BLaER1 (cell line): ENCODE measurements around the gene OSCP1.

Experiments
- H3K27ac ChIP-seq: shearing (Covaris generic); formaldehyde crosslinking; 2 replicates; pipeline ENCODE4 v1.8.1; 2022
- H3K27me3 ChIP-seq: shearing (Covaris generic); formaldehyde crosslinking; 2 replicates; pipeline ENCODE4 v1.8.1; 2022
- H3K36me3 ChIP-seq: shearing (Covaris generic); formaldehyde crosslinking; 2 replicates; pipeline ENCODE4 v1.8.1; 2022
- H3K4me1 ChIP-seq: shearing (Covaris generic); formaldehyde crosslinking; 2 replicates; pipeline ENCODE4 v1.8.1; 2022
- H3K4me2 ChIP-seq: shearing (Covaris generic); formaldehyde crosslinking; 2 replicates; pipeline ENCODE4 v1.8.1; 2022
- H3K4me3 ChIP-seq: shearing (Covaris generic); formaldehyde crosslinking; 2 replicates; pipeline ENCODE4 v1.8.1; 2022
- H3K9ac ChIP-seq: shearing (Covaris generic); formaldehyde crosslinking; 2 replicates; pipeline ENCODE4 v1.8.1; 2022
- H3K9me3 ChIP-seq: shearing (Covaris generic); formaldehyde crosslinking; 2 replicates; pipeline ENCODE4 v1.8.1; 2022
- H4K20me1 ChIP-seq: shearing (Covaris generic); formaldehyde crosslinking; 2 replicates; pipeline ENCODE4 v1.8.1; 2022
- Cebpa-rat ChIP-seq: shearing (Covaris generic); IDR thresholded peaks from 2 replicates; pipeline ENCODE4 v1.8.1; 2022

The OSCP1 gene

GRCh38 chr1:36475341-36475740 lies 25.1 kb upstream of the OSCP1 start:
- H3K9me3 ChIP-seq, result no peaks in the 10 kb centered on the region
- H3K9ac ChIP-seq, result no peak overlapping the region
- H3K4me1 ChIP-seq, result peaks cover 13% of the 10 kb centered on the region
- no peak overlapping the region for H3K27ac ChIP-seq
- TF ChIP-seq Cebpa-rat, result no peak
- no peak overlapping the region for H3K4me2 ChIP-seq
- no peaks in the 10 kb centered on the region for H4K20me1 ChIP-seq
- no peaks in the 10 kb centered on the region for H3K27me3 ChIP-seq
- no peaks in the 10 kb centered on the region for H3K36me3 ChIP-seq
- no peak overlapping the region for H3K4me3 ChIP-seq

- H3K4me3 ChIP-seq, result no peak overlapping the region
- no peak for TF ChIP-seq Cebpa-rat
- peaks cover 13% of the 10 kb centered on the region for H3K4me1 ChIP-seq
- no peaks in the 10 kb centered on the region for H3K36me3 ChIP-seq
- no peak overlapping the region for H3K9ac ChIP-seq
- no peak overlapping the region for H3K4me2 ChIP-seq
- no peaks in the 10 kb centered on the region for H4K20me1 ChIP-seq
- no peak overlapping the region for H3K27ac ChIP-seq
- H3K27me3 ChIP-seq, result no peaks in the 10 kb centered on the region
- no peaks in the 10 kb centered on the region for H3K9me3 ChIP-seq
These were observed 22.4 kb upstream of the OSCP1 start for GRCh38 chr1:36472656-36473055.

- peaks cover 13% of the 10 kb centered on the region for H3K4me1 ChIP-seq
- H3K4me3 ChIP-seq, result no peak overlapping the region
- H3K4me2 ChIP-seq, result no peak overlapping the region
- H3K9me3 ChIP-seq, result no peaks in the 10 kb centered on the region
- no peaks in the 10 kb centered on the region for H3K36me3 ChIP-seq
- no peak for TF ChIP-seq Cebpa-rat
- no peak overlapping the region for H3K9ac ChIP-seq
- H3K27me3 ChIP-seq, result no peaks in the 10 kb centered on the region
- H4K20me1 ChIP-seq, result no peaks in the 10 kb centered on the region
- no peak overlapping the region for H3K27ac ChIP-seq
These were observed 21.8 kb upstream of the OSCP1 start for GRCh38 chr1:36471830-36472641.

GRCh38 chr1:36469163-36469562 lies 18.9 kb upstream of the OSCP1 start:
- no peak overlapping the region for H3K4me3 ChIP-seq
- TF ChIP-seq Cebpa-rat, result no peak
- no peak overlapping the region for H3K4me2 ChIP-seq

GRCh38 chr1:36467700-36468455 lies 17.6 kb upstream of the OSCP1 start:
- no peak overlapping the region for H3K27ac ChIP-seq
- no peaks in the 10 kb centered on the region for H3K9me3 ChIP-seq
- no peaks in the 10 kb centered on the region for H3K27me3 ChIP-seq
- no peak overlapping the region for H3K4me3 ChIP-seq
- no peaks in the 10 kb centered on the region for H4K20me1 ChIP-seq
- H3K9ac ChIP-seq, result no peak overlapping the region
- no peak overlapping the region for H3K4me2 ChIP-seq
- no peaks in the 10 kb centered on the region for H3K36me3 ChIP-seq
- no peak for TF ChIP-seq Cebpa-rat
- peaks cover 29% of the 10 kb centered on the region for H3K4me1 ChIP-seq

More at GRCh38 chr1:36469163-36469562, 18.9 kb upstream of the OSCP1 start:
- H3K27me3 ChIP-seq, result no peaks in the 10 kb centered on the region
- H3K9ac ChIP-seq, result no peak overlapping the region
- H3K36me3 ChIP-seq, result no peaks in the 10 kb centered on the region
- no peaks in the 10 kb centered on the region for H4K20me1 ChIP-seq
- no peaks in the 10 kb centered on the region for H3K9me3 ChIP-seq
- peaks cover 22% of the 10 kb centered on the region for H3K4me1 ChIP-seq
- no peak overlapping the region for H3K27ac ChIP-seq

GRCh38 chr1:36467027-36467410 lies 16.8 kb upstream of the OSCP1 start:
- Histone ChIP-seq H3K36me3 (peaks cover 5% of the 10 kb centered on the region; the same call in 1 of the 2 replicates), H3K4me1 (peaks cover 38% of the 10 kb centered on the region), H3K27ac (no peak overlapping the region), H3K9me3 (no peaks in the 10 kb centered on the region), H3K4me3 (no peak overlapping the region), H3K4me2 (no peak overlapping the region), H3K9ac (no peak overlapping the region), H4K20me1 (no peaks in the 10 kb centered on the region), H3K27me3 (no peaks in the 10 kb centered on the region)
- no peak for TF ChIP-seq Cebpa-rat

- H3K4me2 ChIP-seq, result no peak overlapping the region
- TF ChIP-seq Cebpa-rat, result no peak
- peaks cover 42% of the 10 kb centered on the region for H3K4me1 ChIP-seq
- H3K9ac ChIP-seq, result no peak overlapping the region
- no peaks in the 10 kb centered on the region for H3K9me3 ChIP-seq
- peaks cover 11% of the 10 kb centered on the region for H3K36me3 ChIP-seq
- H4K20me1 ChIP-seq, result no peaks in the 10 kb centered on the region
- no peaks in the 10 kb centered on the region for H3K27me3 ChIP-seq
- no peak overlapping the region for H3K27ac ChIP-seq
- H3K4me3 ChIP-seq, result no peak overlapping the region
These were observed 16.2 kb upstream of the OSCP1 start for GRCh38 chr1:36466370-36467026.

- Histone ChIP-seq H3K27me3 (no peaks in the 10 kb centered on the region), H3K4me1 (peaks cover 49% of the 10 kb centered on the region), H3K27ac (no peak overlapping the region), H3K9ac (no peak overlapping the region), H3K4me3 (no peak overlapping the region), H3K9me3 (no peaks in the 10 kb centered on the region), H3K4me2 (peak overlapping the region; percentile 37; the same call in 1 of the 2 replicates), H3K36me3 (peaks cover 17% of the 10 kb centered on the region), H4K20me1 (no peaks in the 10 kb centered on the region)
- no peak for TF ChIP-seq Cebpa-rat
These were observed 15.6 kb upstream of the OSCP1 start for GRCh38 chr1:36465731-36466369.

GRCh38 chr1:36464605-36465393 lies 14.5 kb upstream of the OSCP1 start:
- no peaks in the 10 kb centered on the region for H3K27me3 ChIP-seq
- H3K9me3 ChIP-seq, result no peaks in the 10 kb centered on the region
- H3K9ac ChIP-seq, result peak overlapping the region; percentile 88
- H3K4me1 ChIP-seq, result peaks cover 59% of the 10 kb centered on the region
- peak overlapping the region; percentile 90 for H3K4me3 ChIP-seq
- H3K4me2 ChIP-seq, result peak overlapping the region; percentile 97
- no peaks in the 10 kb centered on the region for H4K20me1 ChIP-seq
- TF ChIP-seq Cebpa-rat, result no peak
- H3K36me3 ChIP-seq, result peaks cover 28% of the 10 kb centered on the region
- peak overlapping the region; percentile 82 for H3K27ac ChIP-seq
